HG02973 (cell line): ENCODE data around the gene TLE3.

ENCODE experiments used
- ATAC-seq: cut with Tn5 transposase; IDR thresholded peaks from one replicate; pipeline ENCODE4 v1.9.1; 2021; ENCODE audit warnings: moderate library complexity; ENCODE audit not compliant: unreplicated experiment

The TLE3 gene

GRCh38 chr15:70086636-70087035, 11.1 kb downstream of the TLE3 start:
- no peak for ATAC-seq

- no peak for ATAC-seq
Observed at GRCh38 chr15:70084461-70084860, 13.3 kb downstream of the TLE3 start.

- ATAC-seq, result peak; percentile 51
Observed at GRCh38 chr15:70083946-70084345, 13.8 kb downstream of the TLE3 start.

- no peak for ATAC-seq
Observed at GRCh38 chr15:70083418-70083817, 14.3 kb downstream of the TLE3 start.

- no peak for ATAC-seq
Observed at GRCh38 chr15:70082281-70082900, 15.3 kb downstream of the TLE3 start.

- no peak for ATAC-seq
Observed at GRCh38 chr15:70081612-70082011, 16.1 kb downstream of the TLE3 start.

GRCh38 chr15:70080347-70080746, 17.4 kb downstream of the TLE3 start:
- no peak for ATAC-seq

GRCh38 chr15:70079888-70080287, 17.8 kb downstream of the TLE3 start:
- no peak for ATAC-seq

GRCh38 chr15:70078578-70079417, 18.9 kb downstream of the TLE3 start:
- ATAC-seq, result no peak

GRCh38 chr15:70077188-70078147, 20.2 kb downstream of the TLE3 start:
- no peak for ATAC-seq

GRCh38 chr15:70074380-70074779, 23.3 kb downstream of the TLE3 start:
- no peak for ATAC-seq

- no peak for ATAC-seq
Observed at GRCh38 chr15:70072479-70072878, 25.2 kb downstream of the TLE3 start.

- no peak for ATAC-seq
Observed at GRCh38 chr15:70071799-70072198, 25.9 kb downstream of the TLE3 start.

- ATAC-seq, result no peak
Observed at GRCh38 chr15:70069716-70070115, 28.0 kb downstream of the TLE3 start.

- ATAC-seq, result no peak
Observed at GRCh38 chr15:70068783-70069565, 28.7 kb downstream of the TLE3 start.

GRCh38 chr15:70067681-70068080, 30.0 kb downstream of the TLE3 start:
- ATAC-seq, result no peak

GRCh38 chr15:70067011-70067410, 30.7 kb downstream of the TLE3 start:
- no peak for ATAC-seq

- ATAC-seq, result no peak
Observed at GRCh38 chr15:70066447-70066846, 31.3 kb downstream of the TLE3 start.

GRCh38 chr15:70066004-70066403, 31.7 kb downstream of the TLE3 start:
- ATAC-seq, result no peak

GRCh38 chr15:70065006-70065722, 32.6 kb downstream of the TLE3 start:
- ATAC-seq, result no peak
